SK-N-MC (cell line): ENCODE results near the gene P2RY14.

ENCODE experiments used
- EZH2 ChIP-seq: fragments of 200-600 bp; sonication (generic); IDR thresholded peaks from one replicate; pipeline ENCODE4 v1.6.1; 2017; ENCODE audit warnings: antibody characterized with exemption
- FOXP2 ChIP-seq: optimal IDR thresholded peaks from 2 replicates; pipeline ENCODE3; 2011; ENCODE audit warnings: mild to moderate bottlenecking, moderate library complexity; ENCODE audit not compliant: insufficient read depth; ENCODE audit errors: extremely low read length, control extremely low read depth
- POLR2AphosphoS5 ChIP-seq: IDR thresholded peaks from 2 replicates; pipeline ENCODE4 v1.6.1; 2012; ENCODE audit warnings: mild to moderate bottlenecking, low read depth, low read length, borderline replicate concordance

DNA sequence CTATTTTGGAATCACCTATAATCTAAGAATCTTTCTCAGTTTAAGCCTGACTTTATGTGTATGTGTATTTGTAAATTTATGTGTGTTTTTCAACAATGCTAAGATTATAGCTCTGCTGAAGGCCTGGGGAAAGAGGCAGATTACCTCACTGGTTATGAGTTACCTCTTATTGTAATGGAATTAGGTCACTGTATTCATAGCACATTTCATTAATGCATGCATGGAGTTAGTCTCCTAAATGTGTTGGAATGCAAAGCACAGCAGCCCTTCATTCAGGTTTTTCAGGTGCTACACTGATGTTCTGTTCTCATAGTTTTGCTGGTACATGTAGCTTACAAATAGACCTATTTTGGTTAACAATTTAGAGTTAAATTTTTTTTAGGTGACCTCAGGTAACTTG, 28.8 kb upstream of the P2RY14 start:
- TF ChIP-seq POLR2AphosphoS5 (no peak), EZH2 (no peak), FOXP2 (no peak)
